Urinary bladder (tissue), 4 donors: Measurements from ENCODE around the gene TMEM214. TPM values are rescaled to one million over a fixed set of nuclear protein-coding genes. Genes with fewer than 3 reads are reported as not detected.
A peak's percentile ranks its signal among the peaks of the same experiment; 100 is the strongest.

Experiments
- DNase-seq: peaks from one replicate; pipeline ENCODE4 v3.0.0-alpha.2; 2015; ENCODE audit errors: extremely low spot score
- H3K27ac ChIP-seq: one replicate; pipeline ENCODE4 v1.5.1; 2013; ENCODE audit warnings: low read depth, mild to moderate bottlenecking, moderate library complexity
- H3K36me3 ChIP-seq: one replicate; pipeline ENCODE4 v1.6.1; 2013; ENCODE audit warnings: mild to moderate bottlenecking, moderate library complexity; ENCODE audit not compliant: insufficient read depth
- H3K4me1 ChIP-seq: one replicate; pipeline ENCODE4 v1.6.1; 2013; ENCODE audit warnings: mild to moderate bottlenecking, moderate library complexity; ENCODE audit not compliant: insufficient read depth
- H3K4me3 ChIP-seq: one replicate; pipeline ENCODE4 v1.5.1; 2013; ENCODE audit warnings: low read depth, low read length
- WGBS: extraction: QIAGEN DNeasy Blood & Tissue Kit; methylation state at CpG from one replicate; pipeline ENCODE4 v1.1.7; 2013; 5-methylcytosine and 5-hydroxymethylcytosine counted together
- polyA plus RNA-seq: library from polyadenylated mRNA; stranded (reverse); fragments of 200-250 nt; gene quantifications from one replicate; pipeline ENCODE4 v1.2.3, GENCODE V29; 2013
- total RNA-seq: library from RNA; depleted of rRNA; stranded (reverse); fragments of >200 nt; gene quantifications from one replicate; pipeline ENCODE4 v1.2.3, GENCODE V29; 2014
- donor health status: healthy with polysubstance abuse.
- donor health status: healthy.

The TMEM214 gene
- total and polyA plus RNA-seq, 2 donors: 49.8 to 54.4 TPM

DNA sequence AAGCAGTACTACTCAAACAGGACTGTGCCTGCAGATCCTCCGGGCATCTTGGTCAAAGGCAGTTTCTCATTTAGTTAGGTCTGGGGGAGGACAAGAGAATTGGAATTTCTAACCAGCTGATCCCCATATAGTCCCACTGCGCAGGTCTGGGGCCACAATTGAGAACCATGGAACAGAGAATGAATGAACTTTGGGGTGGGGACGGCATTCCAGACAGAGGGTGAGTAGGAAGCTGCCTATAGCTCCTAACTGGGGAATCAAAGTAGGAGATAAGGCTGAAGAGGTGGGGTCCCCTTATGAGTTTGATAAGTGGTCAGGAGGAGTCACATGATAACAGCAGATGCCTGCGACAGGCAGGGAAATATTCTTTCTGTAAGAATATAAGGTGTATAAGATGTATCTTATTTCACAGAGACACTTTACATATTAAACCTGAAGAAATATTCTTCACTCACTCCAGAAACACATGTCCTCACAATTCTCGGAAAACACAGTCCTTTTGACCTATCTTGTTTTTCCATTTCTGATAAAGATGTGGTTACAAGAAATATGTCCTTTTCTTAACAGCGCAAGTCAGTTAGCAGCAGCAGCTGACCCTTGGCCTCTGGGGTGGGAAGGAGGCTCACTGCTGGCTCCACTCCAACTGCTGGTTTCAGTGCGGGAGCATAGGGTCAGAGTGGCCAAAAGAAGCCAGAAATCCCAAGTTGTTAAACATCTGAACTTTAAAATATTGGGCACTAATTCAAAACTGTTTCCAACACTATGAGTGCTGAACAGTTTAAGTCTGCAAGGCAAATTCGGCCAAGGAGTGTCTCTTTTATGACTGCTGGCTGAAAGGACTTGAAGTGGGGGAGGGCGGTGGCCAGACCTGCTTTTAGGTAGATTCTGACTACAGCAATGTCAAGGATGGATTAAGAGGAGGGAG is 12.6 kb upstream of the TMEM214 start:
- H3K36me3 ChIP-seq: peaks cover 2% of the 10 kb centered on the region
- H3K27ac ChIP-seq: no peak overlapping the region
- no peak overlapping the region for H3K4me3 ChIP-seq
- no peak for DNase-seq
- H3K4me1 ChIP-seq: no peaks in the 10 kb centered on the region
- WGBS: 61% methylated on average over 9 of the region's 9 CpGs

DNA sequence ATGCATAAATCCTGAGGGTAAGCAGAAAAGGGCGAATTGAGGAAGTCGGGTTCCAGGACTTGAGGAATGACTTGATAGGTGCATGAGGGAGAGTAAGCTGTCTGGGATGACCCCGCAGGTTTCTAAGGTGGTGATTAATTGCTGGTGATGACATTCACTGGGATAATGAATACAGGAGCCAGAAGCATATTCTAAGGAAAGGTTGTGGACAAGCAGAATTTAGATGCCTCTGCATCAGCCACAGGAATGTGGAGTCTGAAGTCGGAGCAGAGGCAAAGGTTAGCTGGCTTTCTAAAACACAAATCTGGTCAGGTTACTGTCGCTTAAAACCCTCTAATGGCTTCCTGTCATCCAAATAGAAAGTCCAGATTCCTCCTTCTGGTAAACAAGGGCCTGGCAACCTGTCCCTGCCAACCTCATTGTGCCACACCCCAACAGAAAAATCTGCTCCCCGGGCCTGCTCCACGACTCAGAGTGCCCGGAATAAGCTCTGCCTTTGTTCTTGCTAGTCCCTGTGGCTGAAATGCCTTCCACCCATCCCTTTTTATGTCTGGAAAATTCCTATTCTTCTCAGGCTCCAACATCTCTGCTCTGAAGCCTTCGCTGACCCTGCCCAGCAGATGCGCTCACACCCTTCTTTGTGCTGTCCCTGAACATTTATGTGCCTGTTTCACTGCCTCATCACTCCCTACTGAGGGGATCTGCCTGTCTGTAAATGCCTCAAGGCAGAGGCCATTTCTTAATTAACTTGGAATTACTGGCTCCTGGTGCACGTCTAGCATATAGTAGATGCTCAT is 11.3 kb upstream of the TMEM214 start:
- WGBS: 76% methylated on average over 11 of the region's 11 CpGs
- no peak for DNase-seq
- Histone ChIP-seq H3K4me3 (no peak overlapping the region), H3K36me3 (peaks cover 3% of the 10 kb centered on the region), H3K4me1 (no peaks in the 10 kb centered on the region), H3K27ac (no peak overlapping the region)

DNA sequence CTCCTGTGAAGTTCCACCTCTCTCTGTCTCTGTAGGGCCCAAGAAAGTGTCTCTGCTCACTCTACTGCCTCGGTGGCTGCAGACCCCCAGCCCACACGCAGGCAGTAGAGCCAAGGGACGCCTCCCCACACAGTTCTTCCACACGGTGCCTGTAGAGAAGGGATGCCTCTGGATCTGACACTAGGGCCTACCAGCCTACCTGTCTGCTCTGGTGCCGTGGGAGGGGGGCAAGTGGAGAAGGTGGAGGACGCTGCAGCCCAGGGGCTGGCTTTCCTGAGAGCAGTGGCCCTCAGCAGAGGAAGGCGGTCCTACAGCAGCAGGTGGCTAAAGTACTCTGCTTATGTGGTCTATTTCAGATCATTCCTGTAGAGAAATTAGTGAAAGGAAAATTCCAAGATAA is 9.0 kb upstream of the TMEM214 start:
- Histone ChIP-seq H3K4me3 (no peak overlapping the region), H3K27ac (no peak overlapping the region), H3K4me1 (no peaks in the 10 kb centered on the region), H3K36me3 (peaks cover 4% of the 10 kb centered on the region)
- DNase-seq: no peak
- 92% methylated on average over 7 of the region's 7 CpGs for WGBS

DNA sequence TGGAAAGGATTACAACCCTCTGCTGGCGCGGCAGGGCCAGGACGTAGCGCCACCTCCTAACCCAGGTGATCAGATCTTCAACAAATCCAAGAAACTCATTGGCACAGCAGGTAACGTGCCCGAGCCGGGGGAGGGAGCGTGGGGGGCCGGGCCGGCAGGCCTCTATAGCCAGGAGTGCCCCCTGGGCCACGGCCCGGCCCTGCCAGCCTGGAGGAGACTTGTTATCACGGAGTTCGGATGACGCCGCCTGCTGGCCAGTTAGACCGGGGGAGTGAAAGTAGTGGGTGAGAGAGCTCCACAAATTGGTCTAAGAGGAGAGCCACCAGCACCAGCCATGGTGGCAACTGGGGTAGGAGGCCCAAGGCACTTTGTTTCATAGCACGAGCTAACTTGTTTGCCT is 8.6 kb upstream of the TMEM214 start:
- H3K36me3 ChIP-seq: peaks cover 4% of the 10 kb centered on the region
- no peak overlapping the region for H3K27ac ChIP-seq
- 77% methylated on average over 18 of the region's 18 CpGs for WGBS
- H3K4me1 ChIP-seq: no peaks in the 10 kb centered on the region
- no peak overlapping the region for H3K4me3 ChIP-seq
- DNase-seq: no peak

DNA sequence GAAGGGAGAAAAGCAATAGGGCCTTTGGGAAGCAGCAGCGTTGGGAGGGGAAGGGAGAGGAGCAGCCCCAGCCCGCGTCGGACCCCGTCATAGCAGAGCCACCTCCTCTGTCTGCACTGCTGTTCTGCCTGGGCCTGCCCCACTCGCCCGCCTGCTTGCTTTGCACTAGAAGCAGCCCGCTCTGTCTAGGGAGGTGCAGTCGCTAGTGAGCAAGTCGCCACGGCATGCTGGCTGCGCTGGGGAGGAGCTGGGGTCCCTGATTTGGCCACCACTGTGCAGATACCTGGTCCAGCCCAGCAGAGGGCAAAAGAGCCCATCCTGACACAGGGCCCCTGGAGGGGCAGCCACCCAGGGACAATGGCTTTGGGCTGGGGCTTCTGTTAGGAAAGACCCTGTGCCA is 8.0 kb upstream of the TMEM214 start:
- Histone ChIP-seq H3K4me1 (no peaks in the 10 kb centered on the region), H3K4me3 (no peak overlapping the region), H3K36me3 (peaks cover 4% of the 10 kb centered on the region), H3K27ac (no peak overlapping the region)
- no peak for DNase-seq
- 87% methylated on average over 12 of the region's 12 CpGs for WGBS

DNA sequence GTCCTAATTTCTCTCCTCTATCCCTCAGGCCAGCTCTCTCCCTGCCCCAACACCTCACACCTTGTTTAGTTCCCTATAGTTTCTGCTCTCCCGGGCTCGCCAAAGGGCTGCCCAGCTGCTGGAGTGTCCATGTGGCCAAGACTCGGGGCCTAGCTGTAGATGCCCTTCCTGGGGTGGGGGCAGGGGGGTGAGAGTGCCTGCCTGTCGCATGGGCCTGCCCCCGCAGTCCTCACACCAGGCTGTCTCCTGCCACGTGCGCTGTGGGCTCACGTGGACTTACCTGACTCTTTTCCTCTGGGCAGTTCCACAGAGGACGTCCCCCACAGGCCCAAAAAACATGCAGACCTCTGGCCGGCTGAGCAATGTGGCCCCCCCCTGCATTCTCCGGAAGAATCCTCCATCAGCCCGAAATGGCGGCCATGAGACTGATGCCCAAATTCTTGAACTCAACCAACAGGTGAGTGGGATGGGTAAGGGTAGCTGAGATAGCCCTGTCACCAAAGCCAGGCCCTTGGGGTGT is 7.4 kb upstream of the TMEM214 start:
- no peak for DNase-seq
- WGBS: 91% methylated on average over 13 of the region's 13 CpGs
- Histone ChIP-seq H3K36me3 (peaks cover 4% of the 10 kb centered on the region), H3K4me1 (no peaks in the 10 kb centered on the region), H3K27ac (no peak overlapping the region), H3K4me3 (no peak overlapping the region)

DNA sequence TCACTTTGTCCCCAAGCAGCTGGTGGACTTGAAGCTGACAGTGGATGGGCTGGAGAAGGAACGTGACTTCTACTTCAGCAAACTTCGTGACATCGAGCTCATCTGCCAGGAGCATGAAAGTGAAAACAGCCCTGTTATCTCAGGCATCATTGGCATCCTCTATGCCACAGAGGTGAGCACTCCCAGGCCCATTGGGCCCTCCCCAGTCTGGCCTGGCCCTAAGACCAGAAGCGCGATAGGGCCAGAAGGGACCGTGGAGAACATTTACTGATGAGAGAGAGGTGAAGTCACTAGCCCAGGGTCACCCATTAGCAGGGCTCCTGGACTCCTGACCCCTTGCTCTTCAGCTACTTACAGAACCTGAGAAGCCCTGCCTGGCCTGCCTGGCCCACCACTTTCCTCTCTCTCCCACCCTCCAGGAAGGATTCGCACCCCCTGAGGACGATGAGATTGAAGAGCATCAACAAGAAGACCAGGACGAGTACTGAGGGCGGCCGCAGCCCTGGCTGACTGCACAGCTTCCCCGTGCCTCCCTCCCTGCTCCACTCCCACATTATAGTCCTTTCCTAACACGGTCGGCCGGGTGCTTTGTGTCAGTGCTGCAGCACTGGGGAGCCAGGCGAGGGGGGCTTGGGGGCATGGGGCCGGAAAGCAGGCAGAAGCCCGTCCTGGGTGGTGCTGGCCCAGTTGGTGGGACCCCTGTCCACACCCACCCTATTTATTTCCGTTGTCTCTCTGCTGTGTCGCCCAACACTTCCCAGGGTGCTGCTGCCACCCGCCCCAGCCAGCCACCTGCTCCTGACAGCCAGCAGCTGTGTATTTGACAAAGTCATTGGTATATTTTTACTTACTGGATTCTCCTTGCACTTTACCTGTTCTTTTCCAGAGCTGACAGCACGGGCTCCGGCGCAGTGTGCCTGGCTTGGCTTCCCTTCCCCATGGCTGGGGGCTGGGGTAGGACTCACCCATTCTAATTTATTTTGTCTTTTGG is 6.6 kb upstream of the TMEM214 start:
- WGBS: 88% methylated on average over 24 of the region's 24 CpGs
- no peak for DNase-seq
- Histone ChIP-seq H3K4me1 (no peaks in the 10 kb centered on the region), H3K36me3 (peaks cover 4% of the 10 kb centered on the region), H3K27ac (no peak overlapping the region), H3K4me3 (no peak overlapping the region)

DNA sequence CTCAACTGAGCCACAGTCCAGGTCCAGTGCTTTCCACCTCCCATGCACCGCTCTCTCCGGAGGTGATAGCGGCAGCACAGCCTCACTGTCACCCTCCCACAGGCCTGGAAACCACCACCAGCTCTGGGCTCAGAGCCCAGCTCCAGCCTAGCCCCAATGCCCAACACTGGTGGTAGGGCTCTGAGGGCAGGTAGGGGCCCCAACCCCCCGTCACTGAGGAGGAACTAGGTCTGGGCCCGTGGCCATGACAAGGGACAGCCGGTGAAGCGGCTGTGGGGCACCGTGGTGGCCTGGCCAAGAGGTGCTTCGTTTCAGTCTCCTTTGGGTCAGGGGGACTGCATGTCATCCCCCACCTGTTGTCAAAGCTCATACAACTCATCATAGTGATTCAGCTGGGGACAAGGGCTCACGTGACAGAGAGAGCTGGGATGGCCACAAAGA is 5.5 kb upstream of the TMEM214 start:
- Histone ChIP-seq H3K27ac (no peak overlapping the region), H3K4me1 (no peaks in the 10 kb centered on the region), H3K36me3 (peaks cover 4% of the 10 kb centered on the region), H3K4me3 (no peak overlapping the region)
- DNase-seq: no peak
- 89% methylated on average over 10 of the region's 10 CpGs for WGBS

DNA sequence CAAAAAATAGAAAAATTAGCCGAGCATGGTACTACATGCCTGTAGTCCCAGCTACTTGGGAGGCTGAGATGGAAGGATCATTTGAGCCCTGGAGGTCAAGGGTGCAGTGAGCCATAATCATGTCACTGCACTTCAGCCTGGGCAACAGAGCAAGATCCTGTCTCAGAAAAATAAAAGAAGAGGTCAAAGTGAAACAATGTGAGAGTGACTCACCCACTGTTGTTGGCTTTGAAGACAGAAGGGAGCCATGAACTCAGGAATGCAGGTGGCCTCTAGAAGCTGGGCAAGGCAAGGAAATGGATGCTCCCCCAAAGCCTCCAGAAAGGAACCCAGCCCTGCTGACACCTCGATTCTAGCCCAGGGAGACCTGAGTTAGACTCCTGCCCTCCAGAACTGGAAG is 3.7 kb upstream of the TMEM214 start:
- H3K36me3 ChIP-seq: peaks cover 2% of the 10 kb centered on the region
- H3K27ac ChIP-seq: no peak overlapping the region
- 90% methylated on average over 2 of the region's 2 CpGs for WGBS
- H3K4me1 ChIP-seq: no peaks in the 10 kb centered on the region
- DNase-seq: no peak
- H3K4me3 ChIP-seq: no peak overlapping the region

DNA sequence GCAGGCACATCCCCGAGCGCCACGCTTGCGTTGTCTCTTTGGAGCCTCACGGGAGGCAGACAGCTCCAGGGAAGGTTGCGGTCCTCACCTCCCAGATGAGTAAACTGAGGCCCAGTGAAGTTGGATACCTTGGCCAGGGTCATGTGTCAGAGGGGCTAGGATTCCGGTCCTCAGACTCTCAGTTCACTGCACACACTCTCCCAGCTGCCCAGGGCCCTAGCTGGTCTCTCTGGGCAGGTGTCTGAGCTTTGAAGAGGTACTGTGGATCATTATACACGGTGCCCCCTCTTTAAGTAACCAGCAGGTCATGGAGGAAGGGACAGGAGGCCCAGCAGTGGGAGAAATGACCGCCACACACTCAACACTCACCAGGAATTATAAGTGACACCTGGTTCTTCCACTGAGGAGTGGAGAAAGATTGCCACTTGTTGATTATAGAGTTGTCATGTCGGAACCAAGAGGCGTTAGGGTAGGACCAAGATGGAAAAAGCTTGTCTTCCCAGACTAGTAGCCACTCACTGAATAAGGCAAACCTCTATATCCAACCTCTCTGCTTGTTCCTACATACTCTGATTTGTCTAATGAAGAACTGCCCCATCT is 588 bp downstream of the TMEM214 start:
- Histone ChIP-seq H3K36me3 (no peaks in the 10 kb centered on the region), H3K4me3 (peak overlapping the region; percentile 86), H3K27ac (peak overlapping the region; percentile 72), H3K4me1 (no peaks in the 10 kb centered on the region)
- no peak for DNase-seq
- WGBS: 8% methylated on average over 11 of the region's 11 CpGs

DNA sequence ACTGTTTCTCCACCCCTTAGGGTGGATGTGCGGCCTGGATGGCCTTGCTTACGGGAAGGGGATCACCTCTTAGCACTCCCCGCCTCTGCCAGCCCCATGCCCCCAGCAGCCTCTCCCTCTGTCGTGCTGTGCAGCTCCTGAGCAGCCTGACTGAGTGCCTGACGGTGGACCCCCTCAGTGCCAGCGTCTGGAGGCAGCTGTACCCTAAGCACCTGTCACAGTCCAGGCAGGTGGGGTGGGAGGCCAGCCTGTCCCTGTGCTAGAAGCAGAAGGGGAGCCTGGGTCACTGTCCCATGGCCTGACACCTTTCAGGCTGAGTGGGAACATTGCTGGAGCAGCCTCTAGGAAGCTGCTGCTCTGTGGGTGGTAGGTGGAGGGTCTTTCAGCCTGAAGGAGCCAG is 5.2 kb downstream of the TMEM214 start:
- H3K27ac ChIP-seq: no peak overlapping the region
- H3K4me1 ChIP-seq: no peaks in the 10 kb centered on the region
- WGBS: 93% methylated on average over 6 of the region's 6 CpGs
- H3K4me3 ChIP-seq: no peak overlapping the region
- H3K36me3 ChIP-seq: no peaks in the 10 kb centered on the region
- DNase-seq: no peak

DNA sequence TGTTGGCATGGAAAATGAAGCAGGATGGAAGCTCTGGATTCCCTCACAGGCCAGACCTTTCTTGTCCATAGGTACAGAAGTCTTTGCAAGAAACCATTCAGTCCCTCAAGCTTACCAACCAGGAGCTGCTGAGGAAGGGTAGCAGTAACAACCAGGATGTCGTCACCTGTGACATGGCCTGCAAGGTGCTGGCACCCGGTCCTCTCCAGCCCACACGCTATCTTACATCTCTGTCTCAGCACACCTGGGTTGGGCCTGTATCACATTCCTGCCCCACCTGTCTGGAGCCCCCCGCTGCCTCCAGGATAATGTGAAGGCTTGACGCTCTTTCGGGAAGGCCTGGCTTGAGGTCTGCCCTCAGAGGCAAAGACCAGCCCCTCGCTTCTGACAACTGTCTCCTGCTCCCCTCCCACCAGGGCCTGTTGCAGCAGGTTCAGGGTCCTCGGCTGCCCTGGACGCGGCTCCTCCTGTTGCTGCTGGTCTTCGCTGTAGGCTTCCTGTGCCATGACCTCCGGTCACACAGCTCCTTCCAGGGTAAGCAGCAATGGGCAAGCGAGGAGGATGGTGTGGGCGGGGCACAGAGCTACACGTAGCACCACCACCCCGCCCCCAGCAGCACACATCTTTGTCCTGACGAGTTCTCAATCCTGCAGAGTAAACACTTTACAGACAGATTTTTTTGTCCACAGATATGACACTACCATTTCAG is 6.0 kb downstream of the TMEM214 start:
- 85% methylated on average over 17 of the region's 17 CpGs for WGBS
- no peak overlapping the region for H3K4me3 ChIP-seq
- H3K4me1 ChIP-seq: no peaks in the 10 kb centered on the region
- no peaks in the 10 kb centered on the region for H3K36me3 ChIP-seq
- no peak overlapping the region for H3K27ac ChIP-seq
- no peak for DNase-seq
